CD4-positive, alpha-beta T cell (primary cell): Measurements from ENCODE around the gene AVEN. TPM values are rescaled to one million over a fixed set of nuclear protein-coding genes. Genes with fewer than 3 reads are reported as not detected.

ENCODE experiments used
- ATAC-seq: fragments of 200-7000 bp; cut with Tn5 transposase; one replicate; pipeline ENCODE4 v1.10.0; 2022; ENCODE audit warnings: mild to moderate bottlenecking; ENCODE audit not compliant: poor library complexity
- CTCF ChIA-PET: fragments of 350-600 bp; sonication (Branson Sonifier 250); formaldehyde crosslinking; loops from one replicate; lab custom pipeline; 2021; ENCODE audit warnings: antibody characterized with exemption, inconsistent platforms; lab: Charles Lee
- POLR2A ChIA-PET: fragments of 350-600 bp; sonication (Branson Sonifier 250); formaldehyde crosslinking; loops from one replicate; lab custom pipeline; 2021; ENCODE audit warnings: antibody characterized with exemption, inconsistent platforms; lab: Charles Lee
- DNase-seq, 14 experiments: peaks; one replicate each; pipeline ENCODE4 v3.0.0-alpha.2; 2013 to 2020; ENCODE audit warnings: mixed read lengths in 2 of 14
- H3K27ac ChIP-seq, 2 donors: one replicate each; pipeline versions ENCODE4 v1.5.1 to v1.7.0; 2013; ENCODE audit warnings: low read length in 2 of 2, low read depth in 1 of 2, mild to moderate bottlenecking in 1 of 2
- H3K27me3 ChIP-seq, 2 experiments: 1 replicate in 1 of 2; 2 replicates in 1 of 2; pipeline versions ENCODE4 v1.6.1 to v1.7.0; 2013; ENCODE audit warnings: low read length in 2 of 2, control low read depth in 1 of 2, mild to moderate bottlenecking in 1 of 2, moderate library complexity in 1 of 2; ENCODE audit not compliant: insufficient read depth in 2 of 2, control insufficient read depth in 1 of 2
- H3K36me3 ChIP-seq: one replicate; pipeline ENCODE4 v1.6.1; 2013; ENCODE audit warnings: low read length, control low read depth; ENCODE audit not compliant: insufficient read depth
- H3K4me1 ChIP-seq: one replicate; pipeline ENCODE4 v1.6.1; 2013; ENCODE audit warnings: low read length, control low read depth; ENCODE audit not compliant: insufficient read depth
- H3K4me3 ChIP-seq: one replicate; pipeline ENCODE4 v1.5.1; 2013; ENCODE audit warnings: mild to moderate bottlenecking, low read length, moderate library complexity
- H3K9me3 ChIP-seq, 2 experiments: 1 replicate in 1 of 2; 2 replicates in 1 of 2; pipeline versions ENCODE4 v1.6.1 to v1.7.0; 2013; ENCODE audit warnings: low read length in 2 of 2, mild to moderate bottlenecking in 2 of 2, control low read depth in 1 of 2, moderate library complexity in 1 of 2; ENCODE audit not compliant: control insufficient read depth in 1 of 2, insufficient read depth in 1 of 2
- H3K27ac Mint-ChIP-seq: one replicate; pipeline ENCODE4 v1.8.0; 2020; ENCODE audit warnings: mixed read lengths
- H3K27me3 Mint-ChIP-seq: one replicate; pipeline ENCODE4 v1.8.0; 2021; ENCODE audit warnings: mixed read lengths
- H3K36me3 Mint-ChIP-seq: one replicate; pipeline ENCODE4 v1.8.0; 2021; ENCODE audit warnings: low read depth, mixed read lengths
- H3K4me1 Mint-ChIP-seq: one replicate; pipeline ENCODE4 v1.8.0; 2021; ENCODE audit warnings: low read depth, mixed read lengths
- H3K4me3 Mint-ChIP-seq: one replicate; pipeline ENCODE4 v1.8.0; 2020; ENCODE audit warnings: mild to moderate bottlenecking, mixed read lengths
- H3K9me3 Mint-ChIP-seq: one replicate; pipeline ENCODE4 v1.8.0; 2020; ENCODE audit warnings: mixed read lengths
- intact Hi-C, 2 experiments: fragments of 100-400 bp; cut with DNase I in 1 of 2; cut with micrococcal nuclease in 1 of 2; formaldehyde crosslinking; loops; one replicate each; pipeline versions ENCODE4 v1.15.1 to v1.9.0; 2023 to 2025; cut with DNase I, micrococcal nuclease
- total RNA-seq, 174 experiments: library from RNA in 2 of 174; stranded (reverse) in 2 of 174; gene quantifications; one replicate each; pipeline ENCODE4 v1.2.3 and lab custom pipeline; 2021 to 2026
- TF ChIP-seq, protein P1 (sequence below): fragments of 200-600 bp; IDR thresholded peaks from one replicate; pipeline ENCODE4 v1.8.0; 2022; ENCODE audit warnings: antibody characterized with exemption, mild to moderate bottlenecking

The AVEN gene
- total RNA-seq, 2 experiments from 2014 or later: 4.5 to 4.9 TPM

DNA sequence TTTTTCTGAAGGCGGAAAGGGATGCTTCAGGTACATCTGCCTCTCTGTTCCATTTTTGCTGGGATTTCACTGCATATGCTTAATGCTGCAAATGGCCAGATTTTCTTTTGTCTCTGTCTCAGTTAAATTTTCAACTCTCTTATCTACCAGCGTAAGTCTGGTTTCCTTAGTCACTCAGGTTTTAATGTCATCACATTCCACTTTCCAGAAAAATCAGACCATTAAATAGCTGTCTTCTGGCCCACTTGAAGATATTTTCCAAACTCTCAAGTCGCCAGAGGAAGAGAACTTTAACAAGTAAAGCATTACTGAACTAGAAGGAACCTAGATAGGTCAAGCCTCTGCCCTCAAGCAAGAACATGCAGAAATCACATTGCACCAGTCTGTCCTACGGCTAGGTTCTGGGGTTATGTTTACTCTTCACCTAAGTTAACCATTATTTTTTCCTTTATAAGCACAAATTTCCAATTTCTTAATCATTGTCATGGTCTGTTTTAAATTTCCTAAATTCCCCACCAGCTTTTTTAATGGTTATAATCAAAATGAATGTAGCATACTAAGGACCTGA is 26.5 kb downstream of the AVEN start:
- Mint-ChIP-seq H3K9me3 (no peaks in the 10 kb centered on the region), H3K4me3 (no peak overlapping the region), H3K36me3 (no peaks in the 10 kb centered on the region), H3K4me1 (peaks cover 5% of the 10 kb centered on the region), H3K27me3 (no peaks in the 10 kb centered on the region), H3K27ac (no peak overlapping the region)
- Histone ChIP-seq H3K4me1 (no peaks in the 10 kb centered on the region), H3K9me3 (no peaks in the 10 kb centered on the region), H3K4me3 (no peak overlapping the region), H3K36me3 (no peaks in the 10 kb centered on the region), H3K27ac (no peak overlapping the region), H3K27me3 (no peaks in the 10 kb centered on the region)
- ChIA-PET CTCF (no interaction called here), POLR2A (no interaction called here)
- TF ChIP-seq, protein P1, sequence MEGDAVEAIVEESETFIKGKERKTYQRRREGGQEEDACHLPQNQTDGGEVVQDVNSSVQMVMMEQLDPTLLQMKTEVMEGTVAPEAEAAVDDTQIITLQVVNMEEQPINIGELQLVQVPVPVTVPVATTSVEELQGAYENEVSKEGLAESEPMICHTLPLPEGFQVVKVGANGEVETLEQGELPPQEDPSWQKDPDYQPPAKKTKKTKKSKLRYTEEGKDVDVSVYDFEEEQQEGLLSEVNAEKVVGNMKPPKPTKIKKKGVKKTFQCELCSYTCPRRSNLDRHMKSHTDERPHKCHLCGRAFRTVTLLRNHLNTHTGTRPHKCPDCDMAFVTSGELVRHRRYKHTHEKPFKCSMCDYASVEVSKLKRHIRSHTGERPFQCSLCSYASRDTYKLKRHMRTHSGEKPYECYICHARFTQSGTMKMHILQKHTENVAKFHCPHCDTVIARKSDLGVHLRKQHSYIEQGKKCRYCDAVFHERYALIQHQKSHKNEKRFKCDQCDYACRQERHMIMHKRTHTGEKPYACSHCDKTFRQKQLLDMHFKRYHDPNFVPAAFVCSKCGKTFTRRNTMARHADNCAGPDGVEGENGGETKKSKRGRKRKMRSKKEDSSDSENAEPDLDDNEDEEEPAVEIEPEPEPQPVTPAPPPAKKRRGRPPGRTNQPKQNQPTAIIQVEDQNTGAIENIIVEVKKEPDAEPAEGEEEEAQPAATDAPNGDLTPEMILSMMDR: no peak
- intact Hi-C loops: no loop called here
- DNase-seq: no peak
- no peak for ATAC-seq

DNA sequence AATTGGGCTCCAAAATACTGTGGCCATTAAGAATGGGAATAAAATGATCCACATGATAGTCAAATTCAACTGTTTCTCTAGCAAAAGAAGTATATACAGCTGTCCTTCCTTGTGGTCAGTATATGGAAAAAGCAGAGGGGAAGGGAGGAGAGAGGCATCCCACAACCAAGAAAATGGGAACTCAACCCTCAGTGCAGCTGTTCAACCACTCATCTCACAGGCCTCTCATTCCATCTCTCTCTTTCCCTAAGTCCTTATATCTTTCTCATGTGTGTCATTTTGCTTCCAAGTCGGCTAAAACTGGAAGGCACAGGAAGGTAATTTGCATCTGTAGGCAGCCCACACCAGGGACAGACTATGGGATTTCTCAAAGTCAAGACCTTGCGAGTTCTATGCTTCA is 27.5 kb downstream of the AVEN start:
- no peak overlapping the region for H3K4me3 ChIP-seq
- TF ChIP-seq, protein P1: no peak
- H3K4me3 Mint-ChIP-seq: no peak overlapping the region
- DNase-seq: no peak
- H3K9me3 Mint-ChIP-seq: no peaks in the 10 kb centered on the region
- ChIA-PET CTCF (no interaction called here), POLR2A (no interaction called here)
- ATAC-seq: no peak
- intact Hi-C loops: no loop called here
- no peak overlapping the region for H3K27ac ChIP-seq
- no peaks in the 10 kb centered on the region for H3K9me3 ChIP-seq
- H3K27me3 Mint-ChIP-seq: no peaks in the 10 kb centered on the region
- H3K36me3 Mint-ChIP-seq: no peaks in the 10 kb centered on the region
- H3K27ac Mint-ChIP-seq: no peak overlapping the region
- no peaks in the 10 kb centered on the region for H3K4me1 Mint-ChIP-seq
- H3K27me3 ChIP-seq: no peaks in the 10 kb centered on the region
- H3K36me3 ChIP-seq: no peaks in the 10 kb centered on the region
- no peaks in the 10 kb centered on the region for H3K4me1 ChIP-seq

DNA sequence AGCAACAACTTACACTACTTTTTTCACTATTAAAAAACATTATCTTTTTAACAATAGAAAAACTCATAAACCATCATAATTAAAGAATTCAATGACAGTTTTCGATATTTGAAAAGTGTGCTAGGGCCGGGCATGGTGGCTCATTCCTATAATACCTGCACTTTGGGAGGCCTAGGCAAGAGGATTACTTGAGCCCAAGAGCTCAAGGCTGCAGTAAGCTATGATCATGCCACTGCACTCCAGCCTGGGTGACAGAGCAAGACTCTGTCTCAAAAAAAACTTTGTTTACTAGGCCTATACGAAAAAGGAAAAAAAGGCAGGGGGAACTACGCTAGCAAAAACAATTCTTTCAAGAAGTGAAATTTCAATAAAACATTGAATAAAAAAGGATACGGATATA is 28.1 kb downstream of the AVEN start:
- H3K27me3 Mint-ChIP-seq: no peaks in the 10 kb centered on the region
- H3K27ac Mint-ChIP-seq: no peak overlapping the region
- ChIA-PET CTCF (no interaction called here), POLR2A (no interaction called here)
- H3K27ac ChIP-seq: no peak overlapping the region
- no peak for DNase-seq
- H3K27me3 ChIP-seq: no peaks in the 10 kb centered on the region
- no peak overlapping the region for H3K4me3 ChIP-seq
- H3K4me3 Mint-ChIP-seq: no peak overlapping the region
- no peaks in the 10 kb centered on the region for H3K36me3 Mint-ChIP-seq
- no peaks in the 10 kb centered on the region for H3K4me1 ChIP-seq
- no peak for ATAC-seq
- H3K36me3 ChIP-seq: no peaks in the 10 kb centered on the region
- H3K4me1 Mint-ChIP-seq: no peaks in the 10 kb centered on the region
- no peaks in the 10 kb centered on the region for H3K9me3 Mint-ChIP-seq
- intact Hi-C loops: no loop called here
- no peaks in the 10 kb centered on the region for H3K9me3 ChIP-seq
- TF ChIP-seq, protein P1: no peak
